Endothelial cell of umbilical vein (primary cell): Measurements from ENCODE around the gene CAPN14. TPM values are rescaled to one million over a fixed set of nuclear protein-coding genes. Genes with fewer than 3 reads are reported as not detected.

Experiments used
- BruUV-seq: library from RNA; stranded (reverse); fragments of 400-500 nt; replicated peaks from 2 replicates; lab custom pipeline; 2021; lab: Mats Ljungman, UMichigan
- CTCF ChIA-PET: fragments of 300-600, 350-600 bp; sonication (Branson Sonifier 250); formaldehyde crosslinking; loops from one replicate; lab custom pipeline; 2021; ENCODE audit warnings: antibody characterized with exemption, inconsistent platforms; lab: Charles Lee
- POLR2A ChIA-PET: fragments of 300-600, 350-600 bp; sonication (Branson Sonifier 250); formaldehyde crosslinking; loops from one replicate; lab custom pipeline; 2021; ENCODE audit warnings: antibody characterized with exemption, inconsistent platforms; lab: Charles Lee
- DNase-seq: peaks from one replicate; pipeline ENCODE4 v3.0.0-alpha.2; 2011; ENCODE audit warnings: low read depth, low spot score
- FAIRE-seq: peaks from 2 replicates; lab custom pipeline; 2011; peaks lifted over from hg19 to GRCh38; lab: Jason Lieb, UNC
- H2AFZ ChIP-seq: 2 replicates; pipeline ENCODE4 v1.6.0; 2012; ENCODE audit warnings: low read depth, low read length, control low read depth, inconsistent platforms
- H3K27ac ChIP-seq: 2 replicates; pipeline ENCODE4 v1.5.1; 2011; ENCODE audit warnings: low read depth, mild to moderate bottlenecking, control low read depth, low read length, moderate library complexity; ENCODE audit not compliant: insufficient read depth
- H3K27me3 ChIP-seq, 2 experiments: 2 replicates each; pipeline versions ENCODE4 v1.6.0 to v1.6.1; 2011; ENCODE audit warnings: low read length in 2 of 2, mixed read lengths in 1 of 2; ENCODE audit not compliant: control insufficient read depth in 2 of 2, insufficient read depth in 2 of 2
- H3K36me3 ChIP-seq, 2 experiments: 2 replicates in 1 of 2; 3 replicates in 1 of 2; pipeline ENCODE4 v1.5.1; 2011; ENCODE audit warnings: low read length in 2 of 2, mild to moderate bottlenecking in 1 of 2, moderate library complexity in 1 of 2; ENCODE audit not compliant: control insufficient read depth in 2 of 2, insufficient read depth in 2 of 2; ENCODE audit errors: extremely low read depth in 1 of 2
- H3K4me1 ChIP-seq: 3 replicates; pipeline ENCODE4 v1.5.1; 2011; ENCODE audit warnings: mild to moderate bottlenecking, low read length; ENCODE audit not compliant: control insufficient read depth, insufficient read depth; ENCODE audit errors: extremely low read depth
- H3K4me2 ChIP-seq: 2 replicates; pipeline ENCODE4 v1.6.1; 2011; ENCODE audit warnings: low read length, control low read depth, mixed read lengths; ENCODE audit not compliant: insufficient read depth
- H3K4me3 ChIP-seq, 3 experiments: fragments of 200-600 bp in 1 of 3; sonication (generic), shearing (Covaris generic) in 1 of 3; replicated peaks in 1 of 3; 2 replicates each; pipeline ENCODE4 v1.5.1; 2011 to 2016; ENCODE audit warnings: control low read depth in 3 of 3, low read length in 3 of 3, mild to moderate bottlenecking in 2 of 3, inconsistent platforms in 1 of 3, low read depth in 1 of 3, moderate library complexity in 1 of 3; ENCODE audit not compliant: insufficient read depth in 1 of 3
- H3K79me2 ChIP-seq: 2 replicates; pipeline ENCODE4 v1.6.0; 2012; ENCODE audit warnings: low read length, inconsistent platforms; ENCODE audit not compliant: control insufficient read depth, insufficient read depth
- H3K9ac ChIP-seq: replicated peaks from 2 replicates; pipeline ENCODE3; 2011; ENCODE audit warnings: low read length, control low read depth; ENCODE audit not compliant: insufficient read depth; ENCODE audit errors: extremely low read depth
- H3K9me1 ChIP-seq: replicated peaks from 3 replicates; pipeline ENCODE4 v1.6.0; 2011; ENCODE audit warnings: mild to moderate bottlenecking, low read length; ENCODE audit not compliant: control insufficient read depth, insufficient read depth; ENCODE audit errors: extremely low read depth
- H3K9me3 ChIP-seq: replicated peaks from 2 replicates; pipeline ENCODE4 v1.5.1; 2012; ENCODE audit warnings: low read length, inconsistent platforms; ENCODE audit not compliant: control insufficient read depth, insufficient read depth
- H4K20me1 ChIP-seq: replicated peaks from 2 replicates; pipeline ENCODE3; 2011; ENCODE audit warnings: mild to moderate bottlenecking, low read length; ENCODE audit not compliant: control insufficient read depth, insufficient read depth; ENCODE audit errors: extremely low read depth
- CTCF ChIP-seq, 2 donors: IDR thresholded peaks; 1 replicate in 1 of 2; 2 replicates in 1 of 2; pipeline ENCODE4 v1.5.1; 2011; ENCODE audit warnings: low read length in 2 of 2, mild to moderate bottlenecking in 2 of 2, moderate library complexity in 2 of 2, control low read depth in 1 of 2, inconsistent platforms in 1 of 2, low read depth in 1 of 2; ENCODE audit not compliant: insufficient read depth in 1 of 2; ENCODE audit errors: extremely low read depth in 1 of 2
- EZH2 ChIP-seq: IDR thresholded peaks from 2 replicates; pipeline ENCODE4 v1.6.1; 2012; ENCODE audit warnings: borderline replicate concordance, low read depth, mild to moderate bottlenecking, moderate library complexity, low read length, inconsistent platforms; ENCODE audit not compliant: severe bottlenecking
- FOS ChIP-seq: IDR thresholded peaks from 2 replicates; pipeline ENCODE4 v1.6.1; 2011; ENCODE audit warnings: mild to moderate bottlenecking, low read length, moderate library complexity, borderline replicate concordance; ENCODE audit not compliant: insufficient read depth
- GATA2 ChIP-seq: IDR thresholded peaks from 2 replicates; pipeline ENCODE4 v1.7.0; 2011; ENCODE audit warnings: low read depth, mild to moderate bottlenecking, moderate library complexity, mixed read lengths, low read length; ENCODE audit not compliant: insufficient read length, insufficient read depth
- JUN ChIP-seq: IDR thresholded peaks from 2 replicates; pipeline ENCODE4 v1.6.1; 2011; ENCODE audit warnings: borderline replicate concordance, low read depth; ENCODE audit not compliant: insufficient read length, insufficient read depth
- MAX ChIP-seq: IDR thresholded peaks from 2 replicates; pipeline ENCODE4 v1.6.1; 2011; ENCODE audit not compliant: insufficient read depth, insufficient read length
- MYC ChIP-seq: IDR thresholded peaks from one replicate; pipeline ENCODE4 v1.6.1; 2011; ENCODE audit warnings: mild to moderate bottlenecking, low read depth, low read length
- POLR2A ChIP-seq: IDR thresholded peaks from 2 replicates; pipeline ENCODE4 v1.6.1; 2012; ENCODE audit warnings: low read depth, mild to moderate bottlenecking, control low read depth, low read length
- POLR2AphosphoS5 ChIP-seq: IDR thresholded peaks from 2 replicates; pipeline ENCODE4 v1.6.1; 2012; ENCODE audit warnings: low read depth, mild to moderate bottlenecking, control low read depth, low read length, moderate library complexity; ENCODE audit not compliant: insufficient read depth
- dilution Hi-C: fragments of 300-500 bp; cut with MboI; formaldehyde crosslinking; loops from one replicate; pipeline ENCODE4 v1.15.0; 2019; ENCODE audit warnings: low sequenced_read_pairs; ENCODE audit not compliant: extremely low pct_ligation_motif_present
- intact Hi-C: fragments of 100-400 bp; cut with micrococcal nuclease; formaldehyde crosslinking; loops from one replicate; pipeline ENCODE4 v1.10.0; 2022
- polyA plus RNA-seq, 4 experiments: library from polyadenylated mRNA; depleted of rRNA in 3 of 4; stranded (reverse) in 3 of 4; unstranded in 1 of 4; fragments of >200 nt; gene quantifications; 2 replicates each; pipeline versions ENCODE4 v1.2.1 to v1.2.3, GENCODE V29; 2011 to 2012; ENCODE audit warnings: missing spikeins in 1 of 4
- total RNA-seq: library from RNA; stranded (reverse); gene quantifications from 2 replicates; pipeline ENCODE4 v1.2.3, GENCODE V29; 2021

CAPN14 gene
- total and polyA plus RNA-seq, 2 donors (not counting 3 experiments of a cell fraction or from before 2014, with no cell fraction given): 0.01 to 0.15 TPM

- intact Hi-C loops (no loop called here), dilution Hi-C loops (no loop called here)
- no peak overlapping the region for H3K4me3 ChIP-seq
- ChIA-PET CTCF (no interaction called here), POLR2A (interaction anchor here (0.6 kb wide), 1 partner anchor 45 kb away, joined by 8 read pairs; no protein-coding TSS in a partner anchor)
- H3K36me3 ChIP-seq: no peaks in the 10 kb centered on the region
- no peaks in the 10 kb centered on the region for H3K9me3 ChIP-seq
- no peaks in the 10 kb centered on the region for H3K9me1 ChIP-seq
- H3K27me3 ChIP-seq: no peaks in the 10 kb centered on the region
- no peak overlapping the region for H3K27ac ChIP-seq
- FAIRE-seq: no peak
- no peak overlapping the region for H3K9ac ChIP-seq
- no peaks in the 10 kb centered on the region for H4K20me1 ChIP-seq
- TF ChIP-seq JUN: no peak
- no peak for TF ChIP-seq MAX
- TF ChIP-seq CTCF (IDR thresholded peaks at IDR 0.05; ENCODE audit: extremely low read depth in 1 of 2, insufficient read depth in 1 of 2, low read depth in 1 of 2, low read length in 2 of 2): no peak
- no peak for TF ChIP-seq POLR2AphosphoS5
- TF ChIP-seq MYC: no peak
- no peak for TF ChIP-seq EZH2
- no peak for TF ChIP-seq FOS
- TF ChIP-seq GATA2: no peak
- TF ChIP-seq POLR2A: no peak
- no peak overlapping the region for H2AFZ ChIP-seq
- no peak overlapping the region for H3K4me2 ChIP-seq
- no peaks in the 10 kb centered on the region for H3K4me1 ChIP-seq
- H3K79me2 ChIP-seq: no peaks in the 10 kb centered on the region
- BruUV-seq: no TSS peak
- DNase-seq: no peak
Measured at GRCh38 chr2:31241625-31242270, 24.4 kb upstream of the CAPN14 start.
